DMS53 treated with DMSO at 0.1 percent for 48 hours (cell line): ENCODE measurements around the gene IL25.
"Not testable (repeated sequence)": the region's sequence is repeated elsewhere in the genome, so short reads cannot be mapped to it uniquely, and the experiment has no call there.

ENCODE experiments used
- DNase-seq: peaks from one replicate; lab custom pipeline; 2025; ENCODE audit not compliant: unreplicated experiment; lab: John Stamatoyannopoulos, UW

The IL25 gene

GRCh38 chr14:23371865-23372264 is 744 bp upstream of the IL25 start:
- no peak for DNase-seq

DNA sequence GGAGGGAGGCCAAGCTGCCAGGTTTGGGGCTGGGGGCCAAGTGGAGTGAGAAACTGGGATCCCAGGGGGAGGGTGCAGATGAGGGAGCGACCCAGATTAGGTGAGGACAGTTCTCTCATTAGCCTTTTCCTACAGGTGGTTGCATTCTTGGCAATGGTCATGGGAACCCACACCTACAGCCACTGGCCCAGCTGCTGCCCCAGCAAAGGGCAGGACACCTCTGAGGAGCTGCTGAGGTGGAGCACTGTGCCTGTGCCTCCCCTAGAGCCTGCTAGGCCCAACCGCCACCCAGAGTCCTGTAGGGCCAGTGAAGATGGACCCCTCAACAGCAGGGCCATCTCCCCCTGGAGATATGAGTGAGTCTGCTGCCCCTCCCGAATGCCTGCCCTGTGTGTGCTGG is 432 bp downstream of the IL25 start:
- DNase-seq, result no peak

- no peak for DNase-seq
Observed at GRCh38 chr14:23375527-23376251, 3.1 kb downstream of the IL25 start.

GRCh38 chr14:23376482-23377197 is 4.0 kb downstream of the IL25 start, which contains the start of gene CMTM5:
CMTM5 (plus strand) TSS chr14:23377046; CDS start chr14:23377252, 206 bp downstream.
- no peak for DNase-seq

DNA sequence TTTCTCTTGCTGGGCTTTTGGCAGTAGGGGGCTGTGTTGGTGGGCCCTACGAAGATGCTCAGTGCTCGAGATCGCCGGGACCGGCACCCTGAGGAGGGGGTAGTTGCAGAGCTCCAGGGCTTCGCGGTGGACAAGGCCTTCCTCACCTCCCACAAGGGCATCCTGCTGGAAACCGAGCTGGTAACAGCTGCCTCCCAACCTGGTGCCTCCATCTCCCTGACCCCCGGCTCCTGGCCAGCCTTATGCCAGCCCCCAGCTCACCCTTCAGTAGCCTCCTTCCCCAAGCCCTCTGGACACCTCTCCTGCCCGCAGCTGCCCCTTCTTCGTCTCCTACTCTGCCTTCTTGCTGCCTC is 4.6 kb downstream of the IL25 start:
- no peak for DNase-seq

DNA sequence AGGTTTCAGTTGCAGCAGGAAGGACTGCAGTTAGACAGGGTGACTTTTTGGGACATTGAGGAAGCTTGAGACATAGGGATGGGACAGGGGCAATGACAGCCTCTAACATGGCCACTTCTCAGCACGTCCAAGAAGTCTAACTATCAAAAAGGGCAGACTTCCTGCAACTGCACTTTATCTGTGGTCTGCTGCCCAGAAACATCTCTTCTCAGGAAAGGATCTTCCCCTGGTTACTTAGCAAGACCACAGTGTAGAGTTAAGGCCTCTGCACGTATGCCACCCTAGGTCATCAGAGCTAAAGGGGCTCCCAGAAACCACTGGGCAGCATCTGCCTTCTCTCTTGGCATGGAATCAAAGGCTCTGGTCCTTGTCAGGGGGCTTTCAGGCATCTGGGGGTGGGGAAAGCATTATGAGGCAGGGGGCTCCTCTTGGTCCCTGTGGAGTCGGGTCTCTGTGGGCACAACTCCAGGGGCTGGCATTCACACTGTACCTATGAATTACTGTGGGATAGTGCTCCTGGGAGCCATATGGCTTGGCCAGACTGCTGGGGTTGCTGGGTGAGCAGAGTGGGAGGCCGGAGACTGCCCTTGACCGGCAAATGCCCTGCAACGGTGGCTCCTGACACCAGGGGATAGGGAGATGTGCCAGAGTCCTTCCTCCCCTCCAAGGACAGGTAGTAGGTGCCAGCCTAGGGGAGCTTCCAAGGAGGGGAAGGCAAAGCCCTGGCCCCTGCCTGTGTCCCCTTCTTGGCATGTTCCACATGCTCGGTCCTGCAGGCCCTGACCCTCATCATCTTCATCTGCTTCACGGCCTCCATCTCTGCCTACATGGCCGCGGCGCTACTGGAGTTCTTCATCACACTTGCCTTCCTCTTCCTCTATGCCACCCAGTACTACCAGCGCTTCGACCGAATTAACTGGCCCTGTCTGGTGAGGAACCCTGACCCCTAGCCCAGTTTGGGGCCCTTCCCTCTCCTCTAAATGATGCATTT is 5.3 kb downstream of the IL25 start:
- DNase-seq, result no peak

- no peak for DNase-seq
Observed at GRCh38 chr14:23378612-23379220, 6.1 kb downstream of the IL25 start.

DNA sequence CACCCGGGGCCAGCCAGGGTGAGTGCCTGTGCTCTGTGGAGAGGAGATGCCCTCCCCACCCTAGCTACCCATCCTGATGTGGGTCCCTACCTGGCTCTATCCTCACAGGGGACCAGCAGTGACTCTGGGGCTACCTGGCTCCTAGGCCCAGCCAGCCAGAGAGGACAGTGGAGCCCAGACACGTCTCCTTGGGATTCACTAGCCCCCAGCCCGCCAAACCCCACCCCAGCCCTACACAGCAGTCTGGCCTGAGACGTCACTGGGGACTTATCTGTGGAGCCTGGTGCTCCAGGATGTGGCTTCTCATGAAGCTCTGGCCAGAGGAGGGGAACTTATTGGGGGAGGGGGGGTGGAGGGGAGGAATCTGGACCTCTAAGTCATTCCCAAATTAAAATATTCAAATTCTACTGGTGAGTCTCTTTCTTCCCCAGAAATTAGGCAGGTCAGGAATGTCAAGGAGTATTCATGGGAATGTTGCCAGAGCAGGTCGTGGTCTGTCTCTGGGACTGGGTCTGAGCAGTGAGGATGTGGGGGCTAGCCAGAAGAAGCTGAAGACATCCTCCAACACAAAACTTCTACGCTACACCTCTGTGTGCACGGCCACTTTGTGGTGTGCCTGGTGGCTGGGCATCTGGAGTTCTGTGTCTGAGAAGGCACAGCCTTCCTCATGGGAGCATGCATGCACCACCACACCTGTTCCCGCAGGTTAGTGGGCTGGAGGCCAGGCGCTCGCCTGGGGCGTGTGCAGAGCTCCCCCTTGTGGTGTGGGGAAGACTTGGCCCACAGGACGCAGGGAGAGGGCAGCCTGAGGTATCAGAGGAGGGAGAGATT is 7.0 kb downstream of the IL25 start:
- DNase-seq, result peak; percentile 36

DNA sequence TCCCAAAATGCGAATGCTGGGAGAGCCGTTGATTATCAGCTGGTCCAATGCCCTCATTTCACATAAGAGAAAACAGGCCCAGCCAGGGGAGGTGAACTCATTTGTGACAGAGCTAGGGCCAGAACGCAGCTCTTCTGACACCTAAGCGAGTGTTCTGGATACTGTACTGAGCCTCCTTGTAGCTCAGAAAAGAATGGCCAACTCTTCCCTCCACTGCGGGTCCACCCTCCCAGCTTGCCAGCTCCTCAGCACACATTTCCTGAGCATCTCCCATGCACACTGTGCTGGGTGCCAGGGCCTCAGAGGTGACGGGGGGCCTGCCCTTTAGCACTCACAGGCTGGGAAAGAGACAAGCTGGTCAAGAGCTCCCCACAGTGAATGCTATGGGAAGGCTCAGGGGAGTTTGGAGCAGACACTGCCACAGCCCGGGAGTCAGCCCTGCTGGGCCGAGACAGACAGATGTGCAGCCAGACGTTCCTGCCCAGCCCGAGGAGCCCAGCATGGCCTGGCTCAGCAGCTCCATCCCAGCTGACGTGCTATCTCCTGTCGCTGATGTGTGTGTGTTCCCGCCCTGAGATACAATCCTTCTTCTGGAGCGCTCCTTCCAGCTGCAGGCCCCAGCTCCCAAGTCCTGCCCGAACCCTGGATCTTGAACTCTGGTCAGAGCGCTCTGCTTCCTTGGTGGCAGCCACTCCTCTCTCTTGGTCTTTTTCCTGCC is 7.7 kb downstream of the IL25 start:
- no peak for DNase-seq

DNA sequence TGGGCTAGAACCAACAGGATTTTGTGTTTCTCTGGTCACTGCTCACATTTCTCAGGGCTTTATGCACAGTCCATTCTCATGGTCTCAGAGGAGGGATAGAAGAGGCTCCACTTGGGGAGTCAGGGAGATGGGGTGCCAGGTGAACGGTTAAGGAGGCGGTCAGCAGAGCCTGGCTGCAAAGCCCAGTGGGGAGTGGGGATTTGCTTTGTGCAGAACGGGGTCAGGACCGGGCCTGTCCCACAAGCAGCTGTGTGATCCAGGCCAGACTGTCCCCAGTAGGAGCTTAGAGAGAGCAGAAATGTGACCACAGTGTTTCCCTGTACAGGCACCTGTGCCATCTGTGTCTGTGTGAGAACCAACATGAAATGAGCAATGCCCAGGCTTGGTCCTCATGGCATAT is 8.4 kb downstream of the IL25 start:
- no peak for DNase-seq

DNA sequence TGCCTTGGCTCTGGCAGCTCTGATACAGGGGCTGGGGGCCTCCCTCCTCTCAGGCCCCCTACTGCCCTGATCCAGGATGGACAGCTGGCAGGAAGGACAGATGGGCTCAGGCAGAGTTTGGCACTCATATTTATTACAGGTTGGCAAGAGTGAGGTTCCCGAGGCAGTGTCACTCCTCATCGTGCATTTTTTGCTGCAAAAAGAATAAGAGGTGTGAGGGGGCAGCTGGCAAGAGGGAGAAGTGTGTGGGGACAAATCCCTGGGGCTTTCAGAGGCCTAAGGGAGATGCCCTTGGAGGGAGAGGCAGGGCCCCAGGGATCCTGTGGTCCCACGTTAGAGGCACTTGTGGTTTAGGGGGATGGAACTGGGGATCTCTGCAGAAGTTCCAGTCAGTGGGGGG is 9.3 kb downstream of the IL25 start:
- peak; percentile 63 for DNase-seq

DNA sequence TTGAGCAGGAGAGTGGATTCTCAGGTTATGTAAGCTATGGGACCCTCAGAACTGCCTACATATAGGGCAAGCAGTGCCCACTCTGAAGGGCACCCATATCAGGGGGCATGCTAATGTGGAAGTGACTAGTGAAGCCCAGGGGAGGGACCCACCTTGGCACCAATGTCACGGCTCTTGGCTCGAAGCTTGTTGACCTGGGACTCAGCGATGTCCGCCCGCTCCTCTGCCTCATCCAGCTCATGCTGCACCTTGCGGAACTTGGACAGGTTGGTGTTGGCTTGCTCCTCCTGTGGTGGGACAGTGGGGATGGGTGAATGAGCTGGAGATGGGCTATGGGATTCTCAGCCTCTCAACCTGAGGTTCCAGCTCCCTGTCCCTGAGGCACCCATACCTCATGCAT is 9.7 kb downstream of the IL25 start:
- no peak for DNase-seq

DNA sequence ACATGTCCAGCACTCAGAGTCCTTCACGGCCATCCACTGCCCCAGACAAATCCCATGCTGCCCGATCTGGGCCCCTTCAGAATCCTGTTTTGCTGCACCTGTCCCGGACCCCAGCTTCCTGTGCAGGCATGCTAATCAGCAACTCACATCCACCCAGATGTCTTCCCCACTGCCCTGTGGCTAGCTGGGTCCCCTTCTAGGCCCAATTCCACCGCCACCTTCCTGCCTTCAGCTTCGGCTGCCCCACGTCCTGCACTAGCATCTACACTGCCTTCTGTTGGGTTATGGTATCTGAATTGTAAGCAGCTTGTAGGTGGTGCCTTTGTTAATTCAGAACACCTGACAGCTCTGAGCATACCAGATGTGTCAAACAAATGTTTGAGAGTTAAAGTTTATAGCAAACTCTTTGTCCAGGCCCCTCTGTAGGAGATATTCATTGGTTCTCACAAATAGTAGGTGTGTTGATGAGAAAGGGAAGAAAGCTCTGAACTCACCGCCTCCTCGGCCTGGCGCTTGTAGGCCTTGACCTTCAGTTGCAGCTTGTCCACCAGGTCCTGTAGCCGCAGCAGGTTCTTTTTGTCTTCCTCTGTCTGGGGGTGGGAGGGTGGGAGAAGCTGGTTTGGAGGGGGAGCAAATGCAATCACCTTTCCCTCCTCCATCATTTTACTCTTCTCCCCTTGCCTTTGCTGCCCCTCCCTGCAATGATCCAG is 10.3 kb downstream of the IL25 start:
- no peak for DNase-seq

DNA sequence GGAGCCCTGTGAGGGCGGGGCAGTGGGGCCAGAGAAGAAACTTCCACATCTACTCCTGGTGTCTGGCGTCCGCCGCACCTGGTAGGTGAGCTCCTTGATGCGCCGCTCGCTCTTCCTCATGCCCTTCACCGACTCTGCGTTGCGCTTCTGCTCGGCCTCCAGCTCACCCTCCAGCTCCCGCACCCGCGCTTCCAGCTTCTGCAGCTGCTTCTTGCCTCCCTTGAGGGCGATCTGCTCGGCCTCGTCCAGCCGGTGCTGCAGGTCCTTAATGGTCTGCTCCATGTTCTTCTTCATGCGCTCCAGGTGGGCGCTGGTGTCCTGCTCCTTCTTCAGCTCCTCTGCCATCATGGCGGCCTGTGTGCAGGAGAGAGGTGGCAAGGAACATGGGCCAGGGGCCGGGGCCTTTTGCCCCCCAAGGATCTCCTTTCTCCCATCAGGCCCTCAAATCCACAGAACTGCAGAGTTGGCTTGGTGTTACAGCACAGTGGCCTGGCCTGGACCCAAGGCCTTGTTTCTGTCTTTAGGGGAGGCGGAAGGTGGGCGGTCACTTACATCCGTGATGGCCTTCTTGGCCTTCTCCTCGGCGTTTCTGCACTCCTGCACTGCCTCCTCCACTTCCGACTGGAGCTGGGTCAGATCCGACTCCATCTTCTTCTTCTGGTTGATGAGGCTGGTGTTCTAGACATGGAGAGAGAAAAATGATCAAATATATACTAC is 11.9 kb downstream of the IL25 start:
- DNase-seq, result no peak

GRCh38 chr14:23385244-23385641 is 12.6 kb downstream of the IL25 start:
- no peak for DNase-seq

- DNase-seq, result no peak
Observed at GRCh38 chr14:23385642-23386265, 13.1 kb downstream of the IL25 start.

DNA sequence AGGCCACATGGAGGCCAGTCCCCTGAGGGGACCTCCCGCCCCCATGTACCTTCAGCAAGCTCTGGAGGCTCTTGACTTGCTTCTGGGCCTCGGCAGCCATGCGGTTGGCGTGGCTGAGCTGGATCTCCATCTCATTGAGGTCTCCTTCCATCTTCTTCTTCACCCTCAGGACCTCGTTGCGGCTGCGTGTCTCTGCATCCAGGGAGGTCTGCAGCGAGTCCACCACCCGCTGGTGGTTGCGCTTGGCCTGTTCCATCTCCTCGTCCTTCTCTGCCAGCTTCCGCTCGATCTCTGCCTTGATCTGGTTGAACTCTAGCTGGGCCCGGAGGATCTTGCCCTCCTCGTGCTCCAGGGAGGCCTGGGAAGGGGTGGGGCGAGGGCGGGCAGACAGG is 13.7 kb downstream of the IL25 start:
- not testable (repeated sequence) for DNase-seq

GRCh38 chr14:23386999-23387398 is 14.4 kb downstream of the IL25 start:
- no peak for DNase-seq
